H1 (cell line): Measurements from ENCODE around the gene CCDC136. TPM values are rescaled to one million over a fixed set of nuclear protein-coding genes. Genes with fewer than 3 reads are reported as not detected.

Experiments used
- CTCF ChIA-PET: fragments of 300-600 bp; sonication (Branson Sonifier 250); formaldehyde crosslinking; loops from one replicate; lab custom pipeline; 2021; ENCODE audit not compliant: partially characterized antibody; lab: Charles Lee
- POLR2A ChIA-PET: fragments of 300-600 bp; sonication (Branson Sonifier 250); formaldehyde crosslinking; loops from one replicate; lab custom pipeline; 2021; ENCODE audit warnings: inconsistent platforms; ENCODE audit not compliant: partially characterized antibody; lab: Charles Lee
- DNase-seq, 2 experiments: peaks; one replicate each; pipeline versions ENCODE4 v3.0.0 to v3.0.0-alpha.2; 2010 to 2022; ENCODE audit warnings: low spot score in 2 of 2, low read depth in 1 of 2, mixed read lengths in 1 of 2
- FAIRE-seq: peaks from 2 replicates; lab custom pipeline; 2011; peaks lifted over from hg19 to GRCh38; lab: Jason Lieb, UNC
- H2AFZ ChIP-seq: 2 replicates; pipeline ENCODE4 v1.8.1; 2012; ENCODE audit warnings: low read length, inconsistent platforms
- H2AK5ac ChIP-seq: 2 replicates; pipeline ENCODE4 v1.6.1; 2013; ENCODE audit warnings: low read depth, low read length
- H2BK120ac ChIP-seq: replicated peaks from 2 replicates; pipeline ENCODE3; 2013; ENCODE audit warnings: low read depth, low read length, inconsistent platforms
- H2BK12ac ChIP-seq: 2 replicates; pipeline ENCODE4 v1.6.1; 2013; ENCODE audit warnings: low read depth, low read length
- H2BK15ac ChIP-seq: 2 replicates; pipeline ENCODE4 v1.6.1; 2013; ENCODE audit warnings: low read length
- H2BK20ac ChIP-seq: 2 replicates; pipeline ENCODE4 v1.6.1; 2013; ENCODE audit warnings: low read length
- H2BK5ac ChIP-seq: 2 replicates; pipeline ENCODE4 v1.6.1; 2013; ENCODE audit warnings: low read depth, low read length
- H3K14ac ChIP-seq: 2 replicates; pipeline ENCODE4 v1.6.1; 2013; ENCODE audit warnings: inconsistent platforms; ENCODE audit not compliant: insufficient read length
- H3K18ac ChIP-seq: 2 replicates; pipeline ENCODE4 v1.6.1; 2013; ENCODE audit warnings: low read length; ENCODE audit errors: extremely low read depth
- H3K23ac ChIP-seq: 2 replicates; pipeline ENCODE4 v1.6.1; 2013; ENCODE audit warnings: inconsistent platforms; ENCODE audit not compliant: insufficient read length
- H3K23me2 ChIP-seq: 2 replicates; pipeline ENCODE4 v1.6.1; 2013; ENCODE audit warnings: low read depth, low read length
- H3K27ac ChIP-seq: 2 replicates; pipeline ENCODE4 v1.6.1; 2011; ENCODE audit warnings: low read depth, low read length, inconsistent platforms
- H3K27me3 ChIP-seq, 4 experiments: replicated peaks in 1 of 4; 1 replicate in 1 of 4; 2 replicates in 3 of 4; pipeline versions ENCODE4 v1.6.1 to v1.8.1; 2011 to 2013; ENCODE audit warnings: low read length in 3 of 4, mild to moderate bottlenecking in 3 of 4, inconsistent platforms in 2 of 4, mixed read lengths in 2 of 4, moderate library complexity in 1 of 4; ENCODE audit not compliant: control insufficient read depth in 3 of 4, insufficient read depth in 3 of 4; ENCODE audit errors: extremely low read depth in 1 of 4
- H3K36me3 ChIP-seq, 4 experiments: 2 replicates each; pipeline versions ENCODE4 v1.6.1 to v1.8.1; 2011 to 2013; ENCODE audit warnings: mild to moderate bottlenecking in 4 of 4, low read length in 3 of 4, moderate library complexity in 2 of 4, control low read depth in 1 of 4, inconsistent platforms in 1 of 4; ENCODE audit not compliant: insufficient read depth in 4 of 4, control insufficient read depth in 2 of 4
- H3K4ac ChIP-seq: replicated peaks from 2 replicates; pipeline ENCODE3; 2013; ENCODE audit warnings: low read length, low read depth, mixed read lengths, inconsistent platforms; ENCODE audit not compliant: insufficient read length
- H3K4me1 ChIP-seq, 4 experiments: replicated peaks in 1 of 4; 1 replicate in 1 of 4; 2 replicates in 3 of 4; pipeline versions ENCODE4 v1.6.1 to v1.8.1; 2011 to 2013; ENCODE audit warnings: low read length in 3 of 4, inconsistent platforms in 2 of 4, mixed read lengths in 1 of 4; ENCODE audit not compliant: insufficient read depth in 4 of 4, control insufficient read depth in 3 of 4
- H3K4me2 ChIP-seq, 2 experiments: 2 replicates each; pipeline versions ENCODE4 v1.6.1 to v1.8.1; 2011 to 2013; ENCODE audit warnings: low read depth in 2 of 2, low read length in 2 of 2, control low read depth in 1 of 2, inconsistent platforms in 1 of 2, mild to moderate bottlenecking in 1 of 2; ENCODE audit not compliant: insufficient read depth in 1 of 2
- H3K4me3 ChIP-seq, 4 experiments: fragments of 200-600, 300-600 bp in 1 of 4; sonication (generic), shearing (Covaris generic), sonication (Bioruptor Twin) in 1 of 4; 2 replicates each; pipeline versions ENCODE4 v1.5.1 to v1.8.1; 2011 to 2016; ENCODE audit warnings: low read length in 4 of 4, low read depth in 3 of 4, control low read depth in 2 of 4, inconsistent platforms in 2 of 4, mild to moderate bottlenecking in 2 of 4, mixed read lengths in 1 of 4, moderate library complexity in 1 of 4; ENCODE audit not compliant: insufficient read depth in 2 of 4; ENCODE audit errors: extremely low read depth in 1 of 4
- H3K56ac ChIP-seq: replicated peaks from 2 replicates; pipeline ENCODE3; 2013; ENCODE audit warnings: low read depth, mild to moderate bottlenecking, mixed read lengths, low read length, inconsistent platforms; ENCODE audit not compliant: insufficient read length
- H3K79me1 ChIP-seq: 2 replicates; pipeline ENCODE4 v1.6.1; 2013; ENCODE audit warnings: low read depth, low read length, control low read depth
- H3K79me2 ChIP-seq, 2 experiments: 2 replicates each; pipeline versions ENCODE4 v1.6.1 to v1.8.1; 2012 to 2013; ENCODE audit warnings: low read length in 2 of 2, mild to moderate bottlenecking in 2 of 2, inconsistent platforms in 1 of 2; ENCODE audit not compliant: insufficient read depth in 2 of 2, control insufficient read depth in 1 of 2
- H3K9ac ChIP-seq, 4 experiments: replicated peaks in 1 of 4; 1 replicate in 1 of 4; 2 replicates in 3 of 4; pipeline versions ENCODE4 v1.6.1 to v1.8.1; 2011 to 2013; ENCODE audit warnings: low read depth in 3 of 4, low read length in 3 of 4, control low read depth in 2 of 4, mild to moderate bottlenecking in 2 of 4, moderate library complexity in 2 of 4, inconsistent platforms in 1 of 4; ENCODE audit errors: extremely low read depth in 1 of 4
- H3K9me3 ChIP-seq, 2 experiments: 2 replicates each; pipeline versions ENCODE4 v1.6.1 to v1.8.1; 2012 to 2013; ENCODE audit warnings: mild to moderate bottlenecking in 2 of 2, moderate library complexity in 2 of 2, control low read depth in 1 of 2, inconsistent platforms in 1 of 2, low read depth in 1 of 2, low read length in 1 of 2, mixed read lengths in 1 of 2; ENCODE audit not compliant: insufficient read depth in 2 of 2
- H4K20me1 ChIP-seq, 2 experiments: replicated peaks in 1 of 2; 2 replicates each; pipeline versions ENCODE3 to v1.8.1; 2011 to 2013; ENCODE audit warnings: inconsistent platforms in 2 of 2, low read length in 2 of 2, mild to moderate bottlenecking in 1 of 2; ENCODE audit not compliant: insufficient read depth in 2 of 2, control insufficient read depth in 1 of 2
- H4K5ac ChIP-seq: 2 replicates; pipeline ENCODE4 v1.6.1; 2013; ENCODE audit warnings: low read length, low read depth, mixed read lengths, inconsistent platforms; ENCODE audit not compliant: insufficient read length
- H4K8ac ChIP-seq: 2 replicates; pipeline ENCODE4 v1.8.0; 2013; ENCODE audit warnings: mild to moderate bottlenecking, moderate library complexity, low read length, inconsistent platforms; ENCODE audit not compliant: insufficient read depth; ENCODE audit errors: extremely low read depth
- H4K91ac ChIP-seq: replicated peaks from 2 replicates; pipeline ENCODE3; 2013; ENCODE audit warnings: low read length, mixed read lengths, inconsistent platforms; ENCODE audit not compliant: insufficient read length
- EZH2 ChIP-seq: fragments of 200-600 bp; sonication (generic); IDR thresholded peaks from 2 replicates; pipeline ENCODE4 v1.7.1; 2012; ENCODE audit warnings: low read depth, mild to moderate bottlenecking, moderate library complexity, low read length, inconsistent platforms; ENCODE audit not compliant: severe bottlenecking
- SAP30 ChIP-seq: fragments of 300-600 bp; sonication (generic); IDR thresholded peaks from 2 replicates; pipeline ENCODE4 v1.7.1; 2012; ENCODE audit warnings: low read length, moderate library complexity, mild to moderate bottlenecking, inconsistent platforms; ENCODE audit not compliant: insufficient read depth, insufficient replicate concordance
- WGBS, 2 experiments: shearing (Covaris generic) in 1 of 2; methylation state at CpG; one replicate each; pipeline versions ENCODE4 v1.1.6 to v1.1.7; 2013 to 2015; ENCODE audit warnings: low lambda C conversion rate in 2 of 2, mixed read lengths in 2 of 2, inconsistent platforms in 1 of 2, low coverage in 1 of 2, missing lambda C conversion rate in 1 of 2; ENCODE audit not compliant: insufficient replicate concordance in 2 of 2, insufficient coverage in 1 of 2, insufficient read length in 1 of 2; ENCODE audit errors: extremely low coverage in 1 of 2, missing lambda C conversion rate in 1 of 2; 5-methylcytosine and 5-hydroxymethylcytosine counted together
- polyA plus RNA-seq, 7 experiments: library from polyadenylated mRNA; depleted of rRNA in 3 of 7; stranded (reverse) in 5 of 7; unstranded in 2 of 7; fragments of >200 nt in 5 of 7; fragments of 200-250 nt in 2 of 7; gene quantifications; 1 replicate in 5 of 7; 2 replicates in 1 of 7; 4 replicates in 1 of 7; pipeline versions ENCODE4 v1.2.1 to v1.2.3, GENCODE V29; 2011 to 2013; ENCODE audit warnings: missing spikeins in 2 of 7, mixed read lengths in 2 of 7
- total RNA-seq: library from RNA; stranded (reverse); fragmentation: NEBNext Ultra II Directional; extraction: Animal tissue kit (Norgen Biotek cat#: 25700); gene quantifications from 2 replicates; pipeline ENCODE4 v1.2.1, GENCODE V29; 2021

CCDC136 gene
- total and polyA plus RNA-seq, 2 of the 8 experiments (the other 6 are each of a cell fraction or from before 2014, with no cell fraction given) = 35.6 to 47.7 TPM

GRCh38 chr7:128869944-128870285, 78.1 kb downstream of the CCDC136 start:
- no peaks in the 10 kb centered on the region for H3K79me2 ChIP-seq
- H3K4me2 ChIP-seq = peak overlapping the region; percentile 82 to 87
- H3K23ac ChIP-seq = no peak overlapping the region
- WGBS, 2 experiments = 1% methylated on average over 27 of the region's 30 CpGs; no CpG with 5 or more reads in 1 of the 2 experiments
- no peak overlapping the region for H2BK5ac ChIP-seq
- H4K91ac ChIP-seq = no peak overlapping the region
- no peak overlapping the region for H2BK120ac ChIP-seq
- H4K5ac ChIP-seq = no peak overlapping the region
- no peak overlapping the region for H2BK15ac ChIP-seq
- peaks cover 0 to 18% (median 12%) of the 10 kb centered on the region in 4 experiments; a peak in 6 of 7 replicates for H3K4me1 ChIP-seq
- no peak for FAIRE-seq
- CTCF ChIA-PET = interaction anchor here (1.1 to 8.2 kb wide), 8 partner anchors 8 to 42 kb away, joined by 4 to 81 read pairs (median 8); partner anchors contain the start of gene ATP6V1F
- H3K27me3 ChIP-seq = peaks cover 5 to 42% (median 36%) of the 10 kb centered on the region in 4 experiments
- H3K56ac ChIP-seq = no peak overlapping the region
- H3K79me1 ChIP-seq = no peaks in the 10 kb centered on the region; the same call in 1 of the 2 replicates
- H2BK12ac ChIP-seq = no peak overlapping the region
- H3K27ac ChIP-seq = no peak overlapping the region
- peak overlapping the region; percentile 78; the same call in 1 of the 2 replicates for H3K18ac ChIP-seq
- TF ChIP-seq SAP30 (no peak), EZH2 (peak; percentile 31)
- TF ChIP-seq, all 59 proteins: peak for 1
- Histone ChIP-seq H2BK20ac (no peak overlapping the region), H4K8ac (peak overlapping the region; percentile 73; the same call in 1 of the 2 replicates), H3K14ac (no peak overlapping the region), H3K4ac (no peak overlapping the region), H3K9me3 (no peaks in the 10 kb centered on the region), H2AK5ac (no peak overlapping the region), H4K20me1 (peaks cover 3 to 18% of the 10 kb centered on the region in 2 experiments), H3K36me3 (no peaks in the 10 kb centered on the region), H2AFZ (peak overlapping the region; percentile 25; the same call in 1 of the 2 replicates), H3K9ac (no peak overlapping the region), H3K23me2 (peaks cover 10% of the 10 kb centered on the region), H3K4me3 (peak overlapping the region; percentile 49 to 73 (median 57); a peak in 7 of 8 replicates)
- no peak for DNase-seq
- POLR2A ChIA-PET = interaction anchor here (0.5 to 4.5 kb wide), 7 partner anchors 9 to 336 kb away, joined by 3 to 27 read pairs (median 4); no protein-coding TSS in a partner anchor
